SK-N-MC (cell line): ENCODE measurements around the gene CELSR1.

Experiments
- EZH2 ChIP-seq: fragments of 200-600 bp; sonication (generic); IDR thresholded peaks from one replicate; pipeline ENCODE4 v1.6.1; 2017; ENCODE audit warnings: antibody characterized with exemption
- FOXP2 ChIP-seq: optimal IDR thresholded peaks from 2 replicates; pipeline ENCODE3; 2011; ENCODE audit warnings: mild to moderate bottlenecking, moderate library complexity; ENCODE audit not compliant: insufficient read depth; ENCODE audit errors: extremely low read length, control extremely low read depth

DNA sequence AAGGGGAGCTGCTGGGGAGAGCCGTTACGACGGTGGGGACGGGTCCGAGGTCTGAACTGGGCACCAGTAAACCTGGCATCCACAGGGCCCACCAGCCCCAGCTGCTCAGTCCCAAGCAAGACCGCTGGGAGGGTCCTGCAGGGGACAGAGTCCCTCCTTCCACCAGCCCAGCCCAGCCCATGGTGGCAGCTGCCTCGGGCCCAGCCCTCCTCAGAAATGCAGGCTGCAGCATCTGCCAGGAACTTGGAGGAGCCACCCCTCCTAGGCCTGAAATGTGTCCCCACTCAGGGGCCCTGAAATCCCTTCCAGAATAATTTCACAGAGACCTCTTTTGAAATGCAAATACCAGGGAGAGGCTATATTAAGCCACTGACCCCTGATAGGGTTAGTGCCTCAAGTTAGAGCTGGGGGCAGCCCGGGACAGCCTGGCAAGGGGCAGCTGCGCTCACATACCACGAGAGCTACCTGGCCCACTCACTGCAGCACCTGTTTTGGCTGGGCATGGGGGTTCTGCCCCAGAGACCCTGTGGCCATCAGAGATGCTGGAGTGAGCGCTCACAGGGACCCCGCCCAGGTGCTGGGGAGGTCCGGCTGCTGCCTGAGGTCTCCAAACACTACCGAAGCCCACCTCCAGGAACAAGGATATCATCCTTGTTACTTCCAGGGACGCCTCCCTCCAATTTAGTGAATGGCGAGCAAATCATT lies 53.1 kb downstream of the CELSR1 start:
- TF ChIP-seq EZH2 (no peak), FOXP2 (no peak)
